H9 (cell line): ENCODE results near the gene PCNX4. TPM values are rescaled to one million over a fixed set of nuclear protein-coding genes. Genes with fewer than 3 reads are reported as not detected.

Source experiments
- DNase-seq: peaks from one replicate; pipeline ENCODE4 v3.0.0-alpha.2; 2017
- H2AFZ ChIP-seq: one replicate; pipeline ENCODE4 v1.6.1; 2013; ENCODE audit warnings: mild to moderate bottlenecking, low read length, control low read depth, moderate library complexity
- H2AK5ac ChIP-seq: 2 replicates; pipeline ENCODE4 v1.6.1; 2013; ENCODE audit warnings: low read length, control low read depth, mixed read lengths; ENCODE audit not compliant: insufficient read length
- H2BK120ac ChIP-seq: one replicate; pipeline ENCODE4 v1.6.1; 2013; ENCODE audit warnings: low read depth, mild to moderate bottlenecking, low read length, control low read depth, inconsistent platforms; ENCODE audit not compliant: poor library complexity, severe bottlenecking
- H2BK12ac ChIP-seq: 2 replicates; pipeline ENCODE4 v1.6.1; 2013; ENCODE audit warnings: low read length, control low read depth, mixed read lengths, low read depth; ENCODE audit not compliant: insufficient read length
- H2BK15ac ChIP-seq: 2 replicates; pipeline ENCODE4 v1.6.1; 2013; ENCODE audit warnings: low read depth, low read length, control low read depth
- H2BK20ac ChIP-seq: one replicate; pipeline ENCODE4 v1.6.1; 2013; ENCODE audit warnings: low read depth, mild to moderate bottlenecking, low read length, control low read depth, inconsistent platforms; ENCODE audit not compliant: poor library complexity, severe bottlenecking
- H2BK5ac ChIP-seq: 2 replicates; pipeline ENCODE4 v1.6.1; 2013; ENCODE audit warnings: low read length, control low read depth, mixed read lengths; ENCODE audit not compliant: insufficient read length
- H3K14ac ChIP-seq: 2 replicates; pipeline ENCODE4 v1.6.1; 2013; ENCODE audit warnings: low read length, control low read depth; ENCODE audit not compliant: insufficient read depth
- H3K18ac ChIP-seq: 2 replicates; pipeline ENCODE4 v1.6.1; 2013; ENCODE audit warnings: low read depth, mild to moderate bottlenecking, mixed read lengths, low read length, control low read depth; ENCODE audit not compliant: insufficient read length
- H3K23ac ChIP-seq: 2 replicates; pipeline ENCODE4 v1.6.1; 2013; ENCODE audit warnings: low read length, control low read depth, mixed read lengths, low read depth; ENCODE audit not compliant: insufficient read length
- H3K23me2 ChIP-seq: 2 replicates; pipeline ENCODE4 v1.6.1; 2013; ENCODE audit warnings: low read depth, mild to moderate bottlenecking, mixed read lengths, low read length, control low read depth; ENCODE audit not compliant: insufficient read length, poor library complexity, severe bottlenecking
- H3K27ac ChIP-seq: 2 replicates; pipeline ENCODE4 v1.5.1; 2013; ENCODE audit warnings: low read length, control low read depth, mixed read lengths, low read depth; ENCODE audit not compliant: insufficient read length
- H3K27me3 ChIP-seq: 2 replicates; pipeline ENCODE4 v1.6.1; 2013; ENCODE audit warnings: low read length, control low read depth, inconsistent platforms; ENCODE audit not compliant: insufficient read depth
- H3K4ac ChIP-seq: 2 replicates; pipeline ENCODE4 v1.6.1; 2013; ENCODE audit warnings: low read depth, mild to moderate bottlenecking, control low read depth, inconsistent platforms, low read length, moderate library complexity
- H3K4me1 ChIP-seq: 2 replicates; pipeline ENCODE4 v1.6.1; 2013; ENCODE audit warnings: low read length, control low read depth, inconsistent platforms; ENCODE audit not compliant: insufficient read depth
- H3K4me2 ChIP-seq: 2 replicates; pipeline ENCODE4 v1.6.1; 2013; ENCODE audit warnings: low read length, control low read depth, mixed read lengths; ENCODE audit not compliant: insufficient read length, insufficient read depth
- H3K56ac ChIP-seq: 2 replicates; pipeline ENCODE4 v1.6.1; 2013; ENCODE audit warnings: low read depth, mild to moderate bottlenecking, mixed read lengths, low read length, control low read depth; ENCODE audit not compliant: insufficient read length
- H3K79me1 ChIP-seq: 2 replicates; pipeline ENCODE4 v1.6.1; 2013; ENCODE audit warnings: low read depth, mild to moderate bottlenecking, moderate library complexity, low read length, control low read depth, inconsistent platforms; ENCODE audit not compliant: insufficient read depth, poor library complexity, severe bottlenecking
- H3K79me2 ChIP-seq: 2 replicates; pipeline ENCODE4 v1.6.1; 2013; ENCODE audit warnings: low read length, control low read depth, inconsistent platforms; ENCODE audit not compliant: insufficient read depth
- H3K9ac ChIP-seq: 2 replicates; pipeline ENCODE4 v1.6.1; 2013; ENCODE audit warnings: low read length, control low read depth, mixed read lengths; ENCODE audit not compliant: insufficient read length; ENCODE audit errors: extremely low read depth
- H3K9me3 ChIP-seq: one replicate; pipeline ENCODE4 v1.6.1; 2013; ENCODE audit warnings: low read depth, low read length, inconsistent platforms; ENCODE audit not compliant: control insufficient read depth
- H3T11ph ChIP-seq: one replicate; pipeline ENCODE4 v1.6.1; 2013; ENCODE audit warnings: mild to moderate bottlenecking, low read length, control low read depth, inconsistent platforms
- H4K20me1 ChIP-seq: one replicate; pipeline ENCODE4 v1.6.1; 2013; ENCODE audit not compliant: control insufficient read depth, insufficient read length, insufficient read depth
- H4K5ac ChIP-seq: 2 replicates; pipeline ENCODE4 v1.6.1; 2013; ENCODE audit warnings: low read depth, mild to moderate bottlenecking, mixed read lengths, low read length, control low read depth; ENCODE audit not compliant: insufficient read length
- H4K8ac ChIP-seq: replicated peaks from 2 replicates; pipeline ENCODE4 v1.6.1; 2013; ENCODE audit warnings: low read length, control low read depth, mixed read lengths, low read depth; ENCODE audit not compliant: insufficient read length
- H4K91ac ChIP-seq: 2 replicates; pipeline ENCODE4 v1.6.1; 2013; ENCODE audit warnings: low read depth, mild to moderate bottlenecking, moderate library complexity, mixed read lengths, low read length, control low read depth; ENCODE audit not compliant: insufficient read length
- H3K27ac Mint-ChIP-seq, 3 experiments: 2 replicates in 2 of 3; 3 replicates in 1 of 3; pipeline ENCODE4 v1.8.0; 2020 to 2021; ENCODE audit warnings: mixed read lengths in 3 of 3, mild to moderate bottlenecking in 1 of 3, moderate library complexity in 1 of 3
- H3K27me3 Mint-ChIP-seq: 2 replicates; pipeline ENCODE4 v1.8.0; 2021; ENCODE audit warnings: low read depth, mild to moderate bottlenecking, moderate library complexity, mixed read lengths
- H3K36me3 Mint-ChIP-seq, 3 experiments: 2 replicates in 2 of 3; 3 replicates in 1 of 3; pipeline ENCODE4 v1.8.0; 2020 to 2021; ENCODE audit warnings: low read depth in 3 of 3, mixed read lengths in 3 of 3; ENCODE audit not compliant: insufficient read depth in 1 of 3
- H3K4me1 Mint-ChIP-seq, 2 experiments: 2 replicates each; pipeline ENCODE4 v1.8.0; 2020; ENCODE audit warnings: mixed read lengths in 2 of 2
- H3K4me3 Mint-ChIP-seq, 2 experiments: 2 replicates in 1 of 2; 3 replicates in 1 of 2; pipeline ENCODE4 v1.8.0; 2020 to 2021; ENCODE audit warnings: mild to moderate bottlenecking in 2 of 2, mixed read lengths in 2 of 2, moderate library complexity in 1 of 2
- H3K9me3 Mint-ChIP-seq, 2 experiments: 2 replicates in 1 of 2; 3 replicates in 1 of 2; pipeline ENCODE4 v1.8.0; 2020; ENCODE audit warnings: mild to moderate bottlenecking in 2 of 2, mixed read lengths in 2 of 2, moderate library complexity in 1 of 2
- CTCF ChIP-seq: fragments of 200-600 bp; sonication (generic); conservative IDR thresholded peaks from 3 replicates; pipeline ENCODE4 v1.8.0; 2021; ENCODE audit warnings: antibody characterized with exemption, mild to moderate bottlenecking
- WGBS: extraction: QIAGEN DNeasy Blood & Tissue Kit; methylation state at CpG from one replicate; pipeline ENCODE4 v1.1.7; 2013; ENCODE audit warnings: missing lambda C conversion rate, low lambda C conversion rate, mixed read lengths; ENCODE audit not compliant: insufficient read length; ENCODE audit errors: extremely low coverage; 5-methylcytosine and 5-hydroxymethylcytosine counted together
- total RNA-seq: library from RNA; stranded (reverse); gene quantifications from 2 replicates; pipeline ENCODE4 v1.2.1, GENCODE V29; 2021

Gene PCNX4
- total RNA-seq, 1 experiment from 2014 or later, result 40.0 TPM

- Histone ChIP-seq H2AFZ (no peak overlapping the region), H3K4me1 (peaks cover 4% of the 10 kb centered on the region; the same call in 1 of the 2 replicates), H3K56ac (no peak overlapping the region), H2BK15ac (no peak overlapping the region), H4K20me1 (no peaks in the 10 kb centered on the region), H3K9ac (no peak overlapping the region), H2BK20ac (no peak overlapping the region), H3K27ac (no peak overlapping the region), H3T11ph (no peak overlapping the region), H4K5ac (no peak overlapping the region), H3K4ac (no peak overlapping the region), H4K91ac (no peak overlapping the region), H2BK5ac (no peak overlapping the region), H3K27me3 (no peaks in the 10 kb centered on the region), H4K8ac (no peak overlapping the region), H3K79me1 (peaks cover 10% of the 10 kb centered on the region), H3K18ac (no peak overlapping the region), H2AK5ac (no peak overlapping the region), H3K14ac (no peak overlapping the region), H3K23me2 (peaks cover 10% of the 10 kb centered on the region), H2BK120ac (no peak overlapping the region), H2BK12ac (no peak overlapping the region), H3K79me2 (peaks cover 15% of the 10 kb centered on the region; the same call in 1 of the 2 replicates), H3K4me2 (no peak overlapping the region), H3K9me3 (no peaks in the 10 kb centered on the region), H3K23ac (no peak overlapping the region)
- Mint-ChIP-seq H3K4me1 (peaks cover 29 to 31% of the 10 kb centered on the region in 2 experiments), H3K27me3 (no peaks in the 10 kb centered on the region), H3K36me3 (peaks cover 16 to 21% (median 19%) of the 10 kb centered on the region in 3 experiments), H3K9me3 (peaks cover 0 to 2% of the 10 kb centered on the region in 2 experiments; a peak in 2 of 5 replicates), H3K4me3 (no peak overlapping the region), H3K27ac (no peak overlapping the region)
- TF ChIP-seq CTCF, result no peak
- no peak for DNase-seq
- no CpG with 5 or more reads among the region's 3 CpGs for WGBS
Observed at GRCh38 chr14:60095781-60096450, 4.2 kb downstream of the PCNX4 start.
